BE2C (cell line): ENCODE measurements around the gene GNMT.

Experiments used
- DNase-seq: peaks from one replicate; pipeline ENCODE4 v3.0.0-alpha.2; 2020
- H3K27me3 ChIP-seq: fragments of 250-450 bp; sonication (Bioruptor Pico); 2 replicates; pipeline ENCODE4 v1.5.1; 2020; ENCODE audit warnings: mild to moderate bottlenecking
- H3K36me3 ChIP-seq: fragments of 250-450 bp; sonication (Bioruptor Pico); 2 replicates; pipeline ENCODE4 v1.5.1; 2020; ENCODE audit warnings: mild to moderate bottlenecking
- H3K4me1 ChIP-seq: fragments of 250-450 bp; sonication (Bioruptor Pico); 2 replicates; pipeline ENCODE4 v1.5.1; 2020
- H3K4me3 ChIP-seq: 2 replicates; pipeline ENCODE4 v1.5.1; 2011; ENCODE audit warnings: low read depth, low read length
- H3K9me3 ChIP-seq: fragments of 250-450 bp; sonication (Bioruptor Pico); 2 replicates; pipeline ENCODE4 v1.5.1; 2020
- TF ChIP-seq, protein P1 (sequence below): IDR thresholded peaks from 2 replicates; pipeline ENCODE4 v1.5.1; 2012; ENCODE audit warnings: mild to moderate bottlenecking, low read depth, low read length

The GNMT gene

DNA sequence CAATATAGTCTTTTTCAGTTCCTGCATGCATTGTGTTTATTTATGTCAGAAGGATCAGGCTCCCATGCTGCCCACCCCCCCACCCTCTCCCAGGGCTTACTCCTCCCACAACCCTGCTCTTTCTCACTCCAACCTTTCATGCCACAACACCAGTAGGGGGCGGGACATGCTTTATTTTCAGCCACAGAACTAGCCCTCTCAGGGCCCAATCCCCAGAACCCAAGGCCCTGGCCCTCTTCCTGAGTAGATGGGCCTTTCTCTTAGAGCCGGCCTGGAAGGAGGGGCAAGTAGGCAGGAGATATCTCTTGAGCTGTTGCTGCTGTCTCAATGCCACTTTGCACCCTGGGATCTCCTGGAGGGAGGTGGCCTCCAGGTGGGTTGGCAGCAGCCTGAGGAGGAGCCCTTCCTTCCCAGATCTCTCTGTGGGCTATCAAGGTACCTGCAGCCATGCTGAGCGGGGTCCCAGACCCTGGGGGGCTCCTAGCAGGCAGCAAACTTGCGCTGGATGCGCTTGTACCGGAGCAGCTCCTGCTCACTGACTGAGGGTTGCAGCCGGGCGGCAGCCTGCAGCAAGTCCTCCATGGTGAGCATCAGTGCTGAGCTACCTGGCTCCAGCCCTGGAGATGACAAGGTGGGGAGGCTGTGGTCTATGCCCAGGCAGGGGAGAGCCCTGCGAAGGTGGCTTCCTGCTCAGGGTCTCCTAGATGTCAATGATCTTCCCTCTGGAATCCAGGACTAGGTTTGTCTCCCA is 3.5 kb downstream of the GNMT start:
- TF ChIP-seq, protein P1, sequence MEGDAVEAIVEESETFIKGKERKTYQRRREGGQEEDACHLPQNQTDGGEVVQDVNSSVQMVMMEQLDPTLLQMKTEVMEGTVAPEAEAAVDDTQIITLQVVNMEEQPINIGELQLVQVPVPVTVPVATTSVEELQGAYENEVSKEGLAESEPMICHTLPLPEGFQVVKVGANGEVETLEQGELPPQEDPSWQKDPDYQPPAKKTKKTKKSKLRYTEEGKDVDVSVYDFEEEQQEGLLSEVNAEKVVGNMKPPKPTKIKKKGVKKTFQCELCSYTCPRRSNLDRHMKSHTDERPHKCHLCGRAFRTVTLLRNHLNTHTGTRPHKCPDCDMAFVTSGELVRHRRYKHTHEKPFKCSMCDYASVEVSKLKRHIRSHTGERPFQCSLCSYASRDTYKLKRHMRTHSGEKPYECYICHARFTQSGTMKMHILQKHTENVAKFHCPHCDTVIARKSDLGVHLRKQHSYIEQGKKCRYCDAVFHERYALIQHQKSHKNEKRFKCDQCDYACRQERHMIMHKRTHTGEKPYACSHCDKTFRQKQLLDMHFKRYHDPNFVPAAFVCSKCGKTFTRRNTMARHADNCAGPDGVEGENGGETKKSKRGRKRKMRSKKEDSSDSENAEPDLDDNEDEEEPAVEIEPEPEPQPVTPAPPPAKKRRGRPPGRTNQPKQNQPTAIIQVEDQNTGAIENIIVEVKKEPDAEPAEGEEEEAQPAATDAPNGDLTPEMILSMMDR: peak; percentile 53
- Histone ChIP-seq H3K4me1 (no peaks in the 10 kb centered on the region), H3K36me3 (peaks cover 6% of the 10 kb centered on the region), H3K9me3 (no peaks in the 10 kb centered on the region), H3K27me3 (no peaks in the 10 kb centered on the region), H3K4me3 (no peak overlapping the region)
- peak; percentile 70 for DNase-seq

DNA sequence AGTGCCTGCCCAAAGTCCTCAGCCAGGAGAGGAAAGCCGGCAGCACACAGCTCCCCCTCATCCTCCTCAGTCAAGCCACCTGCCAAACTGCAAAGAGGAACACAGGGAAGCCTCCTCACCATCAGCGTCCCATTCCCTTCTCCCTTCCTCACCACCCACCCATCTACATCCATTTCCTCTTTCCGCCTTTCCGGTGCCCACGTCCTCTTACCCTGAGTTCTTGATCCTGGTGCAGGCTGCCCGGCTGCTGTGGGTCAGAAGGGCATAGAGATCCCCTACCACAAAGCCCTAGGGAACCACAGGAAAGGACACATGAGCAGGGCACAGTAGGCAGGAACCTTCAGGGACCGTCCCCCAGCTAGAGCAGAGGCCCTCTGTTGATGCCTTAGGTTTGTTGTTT is 6.0 kb downstream of the GNMT start:
- Histone ChIP-seq H3K4me1 (no peaks in the 10 kb centered on the region), H3K9me3 (no peaks in the 10 kb centered on the region), H3K36me3 (peaks cover 15% of the 10 kb centered on the region), H3K27me3 (no peaks in the 10 kb centered on the region), H3K4me3 (no peak overlapping the region)
- no peak for DNase-seq
- TF ChIP-seq, protein P1: no peak

DNA sequence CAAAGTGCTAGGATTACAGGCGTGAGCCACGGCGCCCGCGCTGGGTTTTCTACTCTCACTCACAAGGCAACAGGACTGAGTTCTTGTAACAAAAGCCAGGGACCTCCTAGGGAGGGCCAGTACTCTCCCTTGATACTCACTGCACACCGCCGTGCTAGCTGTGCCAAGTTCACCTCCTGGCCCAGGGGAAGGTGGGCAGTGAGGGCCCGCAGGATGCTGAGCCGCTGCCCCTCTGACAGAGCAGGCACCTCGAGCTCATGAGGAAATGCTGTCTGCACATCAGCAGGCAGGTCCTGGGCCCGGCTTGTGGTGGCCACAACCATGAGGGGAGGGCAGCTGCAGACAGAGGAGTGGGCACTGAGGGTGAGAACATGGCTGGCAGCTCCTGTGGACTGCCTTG is 6.7 kb downstream of the GNMT start:
- Histone ChIP-seq H3K36me3 (peaks cover 15% of the 10 kb centered on the region), H3K4me1 (no peaks in the 10 kb centered on the region), H3K27me3 (no peaks in the 10 kb centered on the region), H3K9me3 (no peaks in the 10 kb centered on the region), H3K4me3 (no peak overlapping the region)
- TF ChIP-seq, protein P1: no peak
- no peak for DNase-seq

DNA sequence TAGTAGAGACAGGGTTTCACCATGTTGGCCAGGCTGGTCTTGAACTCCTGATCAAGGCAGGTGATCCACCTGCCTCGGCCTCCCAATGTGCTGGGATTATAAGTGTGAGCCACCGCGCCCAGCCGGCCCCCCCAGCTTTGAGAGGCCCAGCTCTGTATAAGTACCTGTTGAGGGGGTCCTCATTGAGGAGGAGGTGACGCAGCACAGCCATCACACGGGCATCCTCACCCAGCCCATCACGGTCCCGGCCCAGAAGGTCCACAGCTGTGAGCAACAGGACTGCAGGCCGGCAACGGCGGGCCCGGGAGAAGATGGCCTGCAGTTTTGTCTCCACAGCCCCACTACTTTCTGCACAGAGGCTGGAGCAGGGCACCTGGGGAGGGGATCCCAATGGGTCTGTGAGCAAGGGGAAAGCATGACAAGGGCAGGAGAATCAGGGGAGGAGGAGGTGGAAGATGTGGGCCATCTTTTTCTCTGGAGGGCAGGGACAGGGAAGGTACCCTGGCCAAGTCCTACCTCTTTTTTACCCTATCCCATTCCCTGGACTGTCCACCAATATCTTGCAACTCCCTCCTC is 7.7 kb downstream of the GNMT start:
- Histone ChIP-seq H3K36me3 (peaks cover 15% of the 10 kb centered on the region), H3K4me1 (no peaks in the 10 kb centered on the region), H3K4me3 (no peak overlapping the region), H3K9me3 (no peaks in the 10 kb centered on the region), H3K27me3 (no peaks in the 10 kb centered on the region)
- TF ChIP-seq, protein P1: no peak
- no peak for DNase-seq

DNA sequence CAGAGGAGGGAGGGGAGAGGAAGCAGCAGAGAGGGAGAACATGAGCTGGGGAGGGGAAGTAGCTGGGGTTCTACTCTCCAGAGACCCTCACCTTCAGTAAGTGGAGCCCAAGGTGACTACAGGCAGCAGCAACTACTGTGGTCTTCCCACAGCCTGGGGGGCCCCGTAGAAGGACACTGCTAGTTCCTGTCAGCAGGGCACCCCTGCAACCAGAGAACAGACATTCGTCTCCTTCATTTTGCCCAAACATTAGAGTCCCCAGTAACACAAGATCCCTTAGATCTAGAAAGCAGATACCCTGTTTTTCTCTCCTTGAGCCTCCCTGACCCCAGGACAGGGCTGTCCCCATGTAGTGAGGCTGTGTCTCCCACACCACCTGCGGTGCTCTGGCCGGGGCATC is 8.2 kb downstream of the GNMT start:
- no peak for DNase-seq
- Histone ChIP-seq H3K9me3 (no peaks in the 10 kb centered on the region), H3K4me3 (no peak overlapping the region), H3K4me1 (no peaks in the 10 kb centered on the region), H3K27me3 (no peaks in the 10 kb centered on the region), H3K36me3 (peaks cover 15% of the 10 kb centered on the region)
- TF ChIP-seq, protein P1: no peak

DNA sequence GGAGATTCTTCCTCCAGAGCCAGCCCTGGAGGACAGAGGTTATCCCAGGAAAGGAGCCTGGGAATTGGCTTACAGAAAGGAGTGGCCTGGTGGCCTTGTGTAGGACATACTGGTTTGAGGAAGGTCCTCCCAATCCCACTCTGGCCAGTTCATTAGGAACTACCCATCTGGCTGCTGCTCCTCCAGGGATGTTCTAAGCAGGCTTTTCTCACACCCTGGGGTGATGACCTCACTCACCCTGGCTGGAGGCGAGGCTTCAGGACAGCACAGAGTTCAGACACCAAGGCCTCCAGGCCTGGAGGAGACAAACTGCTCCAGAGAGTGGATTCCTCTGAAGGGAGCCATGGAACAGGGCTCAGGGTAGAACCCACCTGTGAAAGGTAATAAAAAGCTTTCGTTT is 8.9 kb downstream of the GNMT start:
- DNase-seq: no peak
- H3K27me3 ChIP-seq: no peaks in the 10 kb centered on the region
- H3K9me3 ChIP-seq: no peaks in the 10 kb centered on the region
- TF ChIP-seq, protein P1: no peak
- peaks cover 11% of the 10 kb centered on the region for H3K36me3 ChIP-seq
- no peak overlapping the region for H3K4me3 ChIP-seq
- H3K4me1 ChIP-seq: no peaks in the 10 kb centered on the region
